BE2C (cell line): Measurements from ENCODE around the gene RNF11.
"Not testable (repeated sequence)": the region's sequence is repeated elsewhere in the genome, so short reads cannot be mapped to it uniquely, and the experiment has no call there.

ENCODE experiments used
- DNase-seq: peaks from one replicate; pipeline ENCODE4 v3.0.0-alpha.2; 2020
- H3K27me3 ChIP-seq: fragments of 250-450 bp; sonication (Bioruptor Pico); 2 replicates; pipeline ENCODE4 v1.5.1; 2020; ENCODE audit warnings: mild to moderate bottlenecking
- H3K36me3 ChIP-seq: fragments of 250-450 bp; sonication (Bioruptor Pico); 2 replicates; pipeline ENCODE4 v1.5.1; 2020; ENCODE audit warnings: mild to moderate bottlenecking
- H3K4me1 ChIP-seq: fragments of 250-450 bp; sonication (Bioruptor Pico); 2 replicates; pipeline ENCODE4 v1.5.1; 2020
- H3K4me3 ChIP-seq: 2 replicates; pipeline ENCODE4 v1.5.1; 2011; ENCODE audit warnings: low read depth, low read length
- H3K9me3 ChIP-seq: fragments of 250-450 bp; sonication (Bioruptor Pico); 2 replicates; pipeline ENCODE4 v1.5.1; 2020
- CTCF ChIP-seq: IDR thresholded peaks from 2 replicates; pipeline ENCODE4 v1.5.1; 2012; ENCODE audit warnings: mild to moderate bottlenecking, low read depth, low read length

Gene RNF11

GRCh38 chr1:51222809-51223208, 13.3 kb upstream of the RNF11 start:
- DNase-seq = no peak
- Histone ChIP-seq H3K9me3 (no peaks in the 10 kb centered on the region), H3K36me3 (no peaks in the 10 kb centered on the region), H3K27me3 (no peaks in the 10 kb centered on the region), H3K4me3 (no peak overlapping the region), H3K4me1 (no peaks in the 10 kb centered on the region)
- TF ChIP-seq CTCF = no peak

GRCh38 chr1:51224255-51224654, 11.8 kb upstream of the RNF11 start:
- no peaks in the 10 kb centered on the region for H3K36me3 ChIP-seq
- H3K4me3 ChIP-seq = no peak overlapping the region
- no peaks in the 10 kb centered on the region for H3K9me3 ChIP-seq
- no peak for DNase-seq
- no peaks in the 10 kb centered on the region for H3K4me1 ChIP-seq
- no peak for TF ChIP-seq CTCF
- no peaks in the 10 kb centered on the region for H3K27me3 ChIP-seq

DNA sequence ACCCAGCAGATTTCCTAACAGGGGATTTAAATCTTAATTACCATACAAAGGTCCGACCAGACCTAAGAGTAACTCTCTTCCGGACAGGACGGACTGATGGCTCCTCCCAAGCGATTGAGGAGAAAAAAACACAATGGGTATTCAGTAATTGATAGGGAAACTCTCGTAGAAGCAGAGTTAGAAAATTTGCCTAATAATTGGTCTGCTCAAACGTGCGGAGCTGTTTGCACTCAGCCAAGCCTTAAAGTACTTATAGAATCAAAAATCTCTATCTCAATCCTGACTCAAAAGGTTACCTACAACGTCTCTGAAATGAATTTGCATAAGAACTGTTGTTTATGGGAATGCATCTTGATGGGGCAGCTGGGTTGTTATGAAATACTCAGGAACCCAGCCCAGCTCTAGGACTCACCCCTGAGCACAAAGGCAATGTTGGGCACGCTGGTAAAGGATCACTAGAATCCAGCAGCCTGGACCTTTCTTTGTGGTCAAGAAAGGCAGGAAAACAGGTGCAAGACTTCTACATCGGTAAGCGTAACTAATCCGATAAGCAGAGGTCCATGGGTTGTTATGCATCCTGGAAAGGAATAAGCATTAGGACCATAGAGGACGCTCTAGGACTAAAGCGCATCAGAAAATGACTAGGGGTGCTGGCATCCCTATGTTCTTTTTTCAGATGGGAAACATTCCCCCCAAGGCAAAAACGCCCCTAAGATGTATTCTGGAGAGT, 8.7 kb upstream of the RNF11 start:
- not testable (repeated sequence) for H3K9me3 ChIP-seq, H3K4me3 ChIP-seq, DNase-seq, H3K4me1 ChIP-seq, H3K27me3 ChIP-seq, H3K36me3 ChIP-seq

- not testable (repeated sequence) for H3K9me3 ChIP-seq, H3K27me3 ChIP-seq, H3K36me3 ChIP-seq, H3K4me1 ChIP-seq, H3K4me3 ChIP-seq, DNase-seq
These were observed 7.6 kb upstream of the RNF11 start for GRCh38 chr1:51228471-51228870.

DNA sequence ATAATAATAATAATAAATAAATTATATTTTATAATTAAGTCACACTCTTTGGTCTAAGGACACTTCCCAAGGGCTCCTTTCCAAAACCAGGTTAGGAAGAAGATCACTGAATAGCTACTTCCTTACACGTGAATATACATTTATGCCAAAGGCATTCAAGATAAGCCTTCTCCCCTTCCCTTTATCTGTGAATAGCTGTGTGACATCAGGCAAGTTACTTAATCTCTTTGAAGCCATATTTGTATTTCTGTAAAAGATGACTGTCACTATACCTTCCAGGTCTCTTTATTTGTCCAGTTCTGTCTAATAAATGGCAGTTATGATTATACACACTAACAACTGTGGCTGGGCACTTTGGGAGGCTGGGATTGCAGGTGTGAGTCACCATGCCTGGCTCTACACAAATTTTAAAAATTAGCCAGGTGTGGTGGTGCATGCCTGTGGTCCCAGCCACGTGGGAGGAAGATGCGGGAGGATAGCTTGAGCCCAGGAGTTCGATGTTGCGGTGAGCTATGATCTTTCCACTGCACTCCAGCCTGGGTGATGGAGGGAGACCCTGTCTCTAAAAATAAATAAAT, 5.5 kb upstream of the RNF11 start:
- no peak for DNase-seq
- Histone ChIP-seq H3K4me3 (no peak overlapping the region), H3K27me3 (no peaks in the 10 kb centered on the region), H3K36me3 (no peaks in the 10 kb centered on the region), H3K9me3 (no peaks in the 10 kb centered on the region), H3K4me1 (no peaks in the 10 kb centered on the region)
- no peak for TF ChIP-seq CTCF

- no peaks in the 10 kb centered on the region for H3K36me3 ChIP-seq
- H3K27me3 ChIP-seq = no peaks in the 10 kb centered on the region
- no peaks in the 10 kb centered on the region for H3K4me1 ChIP-seq
- H3K4me3 ChIP-seq = no peak overlapping the region
- no peak for TF ChIP-seq CTCF
- no peak for DNase-seq
- no peaks in the 10 kb centered on the region for H3K9me3 ChIP-seq
These were observed 5.0 kb upstream of the RNF11 start for GRCh38 chr1:51231120-51231519.

DNA sequence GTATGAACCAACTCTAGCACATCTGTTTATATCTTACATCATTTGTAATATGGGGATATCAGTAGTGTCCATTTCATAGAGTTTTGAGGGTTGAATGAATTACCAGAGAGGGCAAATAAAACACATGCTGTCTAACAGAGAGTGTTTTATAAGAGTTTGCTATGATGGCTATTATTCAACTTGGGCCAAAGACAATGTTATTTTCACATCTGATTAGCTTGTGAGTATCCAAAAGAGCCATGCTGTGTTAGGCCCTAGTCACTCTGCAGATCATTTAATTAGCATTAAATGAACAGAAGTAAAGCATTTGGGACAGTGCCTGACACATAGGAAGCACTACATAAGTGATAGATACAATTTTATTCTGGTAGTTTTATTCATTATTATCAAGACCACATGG, 4.2 kb upstream of the RNF11 start:
- no peak for TF ChIP-seq CTCF
- no peak overlapping the region for H3K4me3 ChIP-seq
- H3K9me3 ChIP-seq = no peaks in the 10 kb centered on the region
- H3K27me3 ChIP-seq = no peaks in the 10 kb centered on the region
- H3K4me1 ChIP-seq = no peaks in the 10 kb centered on the region
- no peak for DNase-seq
- no peaks in the 10 kb centered on the region for H3K36me3 ChIP-seq

GRCh38 chr1:51234236-51234635, 1.8 kb upstream of the RNF11 start:
- not testable (repeated sequence) for DNase-seq, H3K27me3 ChIP-seq, H3K4me3 ChIP-seq, H3K36me3 ChIP-seq, H3K9me3 ChIP-seq, H3K4me1 ChIP-seq
